Stimulated activated CD8-positive, alpha-beta memory T cell treated with anti-CD3 and anti-CD28 coated beads, Interleukin-15, amount 100 ng/mL, for 24 hours (primary cell): ENCODE data around the gene RBM15B.

Source experiments
- DNase-seq: peaks from one replicate; pipeline ENCODE4 v3.0.0-alpha.2; 2020; ENCODE audit warnings: low read depth

RBM15B gene

DNA sequence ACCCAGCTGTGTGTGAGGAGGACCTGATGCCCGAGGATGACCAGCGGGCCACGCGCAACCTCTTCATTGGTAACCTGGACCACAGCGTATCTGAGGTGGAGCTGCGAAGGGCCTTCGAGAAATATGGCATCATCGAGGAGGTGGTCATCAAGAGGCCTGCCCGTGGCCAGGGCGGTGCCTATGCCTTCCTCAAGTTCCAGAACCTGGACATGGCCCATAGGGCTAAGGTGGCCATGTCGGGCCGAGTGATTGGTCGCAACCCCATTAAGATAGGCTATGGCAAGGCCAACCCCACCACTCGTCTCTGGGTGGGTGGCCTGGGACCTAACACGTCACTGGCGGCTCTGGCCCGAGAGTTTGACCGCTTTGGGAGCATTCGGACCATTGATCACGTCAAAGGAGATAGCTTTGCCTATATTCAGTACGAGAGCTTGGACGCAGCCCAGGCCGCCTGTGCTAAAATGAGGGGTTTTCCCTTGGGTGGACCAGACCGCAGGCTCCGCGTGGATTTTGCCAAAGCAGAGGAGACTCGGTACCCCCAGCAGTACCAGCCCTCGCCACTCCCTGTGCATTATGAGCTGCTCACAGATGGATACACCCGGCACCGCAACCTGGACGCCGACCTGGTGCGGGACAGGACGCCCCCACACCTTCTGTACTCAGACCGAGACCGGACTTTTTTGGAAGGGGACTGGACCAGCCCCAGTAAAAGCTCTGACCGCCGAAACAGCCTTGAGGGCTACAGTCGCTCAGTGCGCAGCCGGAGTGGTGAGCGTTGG, 1.5 kb downstream of the RBM15B start:
- no peak for DNase-seq

DNA sequence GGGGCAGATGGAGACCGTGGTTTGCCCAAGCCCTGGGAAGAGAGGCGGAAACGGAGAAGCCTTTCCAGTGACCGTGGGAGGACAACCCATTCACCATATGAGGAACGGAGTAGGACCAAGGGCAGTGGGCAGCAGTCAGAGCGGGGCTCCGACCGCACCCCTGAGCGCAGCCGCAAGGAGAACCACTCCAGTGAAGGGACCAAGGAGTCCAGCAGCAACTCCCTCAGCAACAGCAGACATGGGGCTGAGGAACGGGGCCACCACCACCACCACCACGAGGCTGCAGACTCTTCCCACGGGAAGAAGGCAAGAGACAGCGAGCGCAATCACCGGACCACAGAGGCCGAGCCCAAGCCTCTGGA, 2.0 kb downstream of the RBM15B start:
- DNase-seq: no peak

DNA sequence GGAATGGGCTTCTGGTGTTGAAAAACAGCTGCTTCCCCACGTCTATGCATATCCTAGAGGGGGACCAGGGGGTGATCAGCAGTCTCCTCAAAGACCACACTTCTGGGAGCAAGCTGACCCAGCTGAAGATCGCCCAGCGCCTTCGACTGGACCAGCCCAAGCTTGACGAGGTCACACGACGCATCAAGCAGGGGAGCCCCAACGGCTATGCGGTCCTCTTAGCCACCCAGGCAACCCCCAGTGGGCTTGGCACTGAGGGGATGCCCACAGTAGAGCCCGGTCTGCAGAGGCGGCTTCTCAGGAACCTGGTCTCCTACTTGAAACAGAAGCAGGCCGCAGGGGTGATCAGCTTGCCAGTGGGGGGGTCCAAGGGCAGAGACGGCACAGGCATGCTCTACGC, 2.5 kb downstream of the RBM15B start:
- DNase-seq: no peak

DNA sequence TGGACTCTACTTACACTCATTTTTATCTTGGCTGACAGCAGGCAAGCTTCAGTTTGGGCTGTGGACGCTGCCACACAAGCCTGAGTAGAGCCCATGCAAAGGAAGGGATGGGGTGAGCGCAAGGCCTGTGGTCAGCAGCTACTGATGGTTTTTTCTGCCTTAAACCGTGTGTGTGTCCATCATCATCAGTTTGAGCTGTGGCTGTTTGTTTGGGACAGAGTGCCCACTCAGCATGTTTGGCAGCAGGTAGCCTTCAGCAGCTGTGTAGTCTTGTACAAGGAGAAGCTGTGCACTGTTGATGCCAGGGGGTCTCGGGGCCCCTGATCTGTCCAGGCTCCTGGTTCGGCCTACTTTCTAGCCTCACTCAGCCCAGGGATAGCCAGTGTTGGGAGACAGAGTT, 3.5 kb downstream of the RBM15B start:
- DNase-seq: no peak

DNA sequence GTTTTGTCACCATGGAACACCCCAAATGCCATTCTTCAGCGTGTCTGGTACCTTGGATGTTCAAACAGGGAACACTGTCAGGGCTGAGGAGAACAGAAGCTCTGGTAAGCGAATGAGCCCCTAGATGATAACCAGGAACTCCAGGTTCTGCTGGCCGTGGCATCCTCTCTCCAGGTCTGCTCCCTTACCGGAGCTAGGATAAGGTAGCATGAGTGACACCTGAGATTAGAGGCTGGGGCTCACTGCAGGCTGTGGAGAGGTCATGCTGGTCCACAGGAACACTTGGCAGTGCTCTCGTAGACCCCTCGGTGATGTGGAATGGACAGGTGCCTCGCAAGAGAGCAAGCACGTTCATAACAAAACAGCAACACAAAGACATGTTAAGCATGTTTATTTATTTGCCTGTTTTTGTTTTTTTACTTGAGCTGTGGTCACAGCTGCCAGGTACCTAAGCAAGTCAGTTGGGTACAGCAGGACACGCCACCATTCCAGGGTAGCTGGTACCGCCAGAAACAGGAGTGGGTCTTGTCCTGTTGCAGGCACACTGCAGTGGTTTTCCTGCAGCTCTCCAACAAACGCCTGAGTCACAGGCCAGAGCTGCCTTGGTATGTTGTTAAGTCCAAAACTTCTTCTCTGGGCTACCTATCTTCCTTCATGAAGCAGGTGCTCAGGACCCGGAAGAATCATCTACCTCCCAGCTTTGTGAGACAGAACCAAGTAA, 4.6 kb downstream of the RBM15B start:
- DNase-seq: no peak

DNA sequence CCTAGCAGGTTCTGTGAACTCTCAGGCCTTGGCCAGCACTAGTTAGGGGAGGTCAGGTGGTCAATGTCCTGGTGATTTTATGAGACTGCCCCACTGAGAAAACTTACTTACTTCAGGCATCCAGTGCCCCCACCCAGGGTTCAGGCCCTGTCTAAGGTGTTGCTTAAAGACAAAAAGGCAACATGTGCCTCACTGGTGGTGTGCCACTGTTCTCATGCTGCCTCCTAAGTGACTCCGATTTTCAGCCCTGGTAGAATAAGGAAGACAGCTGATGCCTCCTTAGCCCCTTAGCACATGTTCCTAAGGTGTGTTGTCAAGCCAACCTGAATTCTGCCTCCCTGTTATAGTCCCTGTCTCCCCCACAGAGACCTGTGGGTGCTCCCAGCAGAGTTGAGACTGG, 5.3 kb downstream of the RBM15B start:
- no peak for DNase-seq

DNA sequence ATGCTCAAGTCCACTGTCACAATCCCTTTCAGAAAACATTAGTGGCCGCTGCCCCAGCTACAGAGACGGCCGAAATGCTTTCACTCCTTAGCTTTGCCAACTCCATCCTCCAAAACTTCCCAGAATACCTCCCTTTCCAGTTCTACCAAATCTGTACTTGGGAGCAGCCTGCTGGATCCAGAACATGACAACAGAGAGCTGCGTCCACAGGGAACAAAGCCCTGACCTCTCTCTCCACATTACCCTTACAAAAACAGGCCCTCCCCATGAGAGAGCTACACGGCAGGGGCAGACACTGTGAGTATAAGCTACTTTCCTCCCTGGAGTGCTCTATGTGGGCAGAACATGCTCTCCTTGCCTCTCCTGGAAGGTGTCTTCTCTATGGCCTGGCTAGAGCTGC, 6.3 kb downstream of the RBM15B start:
- no peak for DNase-seq

DNA sequence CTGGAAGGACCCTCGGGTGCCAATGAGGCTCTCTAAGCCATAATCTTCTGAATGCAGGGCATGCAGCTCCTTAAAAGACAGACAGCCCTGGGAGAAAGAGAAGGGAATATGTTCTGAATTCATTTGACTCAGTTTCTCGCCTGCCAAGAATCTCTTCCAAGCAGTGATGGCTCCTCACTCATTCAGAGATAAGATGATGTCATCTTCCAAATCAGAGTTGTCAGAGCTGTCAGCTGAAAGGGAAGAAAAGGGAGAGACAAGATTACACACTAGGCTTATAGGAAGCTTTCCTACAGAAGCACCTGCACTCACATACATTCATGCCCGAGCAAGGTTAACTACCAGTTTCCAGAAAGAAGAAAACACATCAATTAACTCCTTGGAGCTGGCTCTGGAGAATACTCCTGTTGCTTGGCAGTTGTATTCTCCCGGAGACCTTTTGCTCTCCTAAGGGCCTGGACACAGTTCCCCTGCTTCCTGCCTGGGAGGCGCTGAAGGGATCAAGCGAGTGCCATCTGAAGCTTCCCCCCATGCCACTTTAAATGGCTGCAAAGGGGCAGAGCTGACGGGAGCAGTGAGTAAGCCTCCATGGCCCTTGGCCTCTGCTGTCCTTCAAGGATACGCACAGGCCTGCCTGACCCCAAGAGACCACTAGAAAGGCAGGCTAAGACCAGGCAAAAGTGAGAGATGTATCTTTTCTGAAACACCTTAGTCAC, 7.7 kb downstream of the RBM15B start:
- DNase-seq: no peak

DNA sequence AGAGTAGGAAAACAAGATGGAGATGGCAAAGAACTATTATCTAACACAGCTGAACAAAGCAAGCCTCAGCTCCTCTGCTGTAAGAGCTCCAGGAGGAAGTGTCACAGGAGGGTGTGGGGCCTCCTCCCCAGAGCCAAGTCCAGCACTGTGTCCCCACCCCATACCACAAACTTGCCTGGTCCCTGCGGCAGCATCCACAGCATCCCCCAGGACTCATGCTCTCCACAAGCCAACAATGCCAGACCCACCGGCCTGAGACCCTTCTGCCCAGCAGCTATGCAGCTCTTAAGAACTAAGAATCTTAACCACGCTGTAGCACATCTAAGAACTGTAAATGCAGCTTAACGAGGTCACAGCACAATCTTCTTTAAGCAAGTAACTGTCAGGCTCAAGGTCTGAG, 9.1 kb downstream of the RBM15B start:
- DNase-seq: no peak

DNA sequence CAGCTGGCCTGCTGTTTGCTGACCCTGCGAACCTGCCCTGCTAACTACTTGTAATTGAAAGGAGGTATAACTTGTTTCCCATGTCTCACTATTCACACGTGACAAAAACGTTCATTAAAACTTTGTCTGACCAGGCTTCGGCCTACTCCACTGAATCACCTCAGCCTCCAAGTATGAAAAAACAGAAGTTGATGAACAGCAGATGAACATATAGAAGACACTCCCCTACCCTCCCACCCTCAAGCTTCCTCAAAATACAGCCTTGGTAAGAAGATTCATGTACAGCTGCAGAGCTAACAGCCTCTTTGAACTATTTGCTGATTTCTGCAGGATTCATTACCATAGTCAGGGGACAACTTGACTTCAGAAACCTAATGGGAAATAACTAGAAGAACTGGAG, 10.7 kb downstream of the RBM15B start:
- DNase-seq: no peak

DNA sequence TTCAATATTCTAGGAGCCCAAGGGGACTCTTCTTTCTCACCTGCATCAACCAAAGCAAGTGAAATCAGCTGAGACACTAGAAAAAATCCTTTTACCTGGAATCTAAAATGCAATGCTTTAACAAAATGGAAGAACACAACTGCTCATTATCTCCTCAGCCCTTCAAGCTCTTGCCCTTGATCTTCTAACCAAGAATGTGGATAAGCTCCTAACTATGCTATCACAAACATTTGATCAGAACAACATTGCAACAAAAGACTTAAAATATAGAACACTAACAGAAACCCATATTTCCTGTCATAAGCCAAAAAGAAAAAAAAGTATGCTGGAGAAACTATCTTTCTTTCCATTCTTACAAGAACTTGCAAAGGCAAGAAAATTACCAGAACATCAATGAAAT, 12.6 kb downstream of the RBM15B start:
- no peak for DNase-seq

DNA sequence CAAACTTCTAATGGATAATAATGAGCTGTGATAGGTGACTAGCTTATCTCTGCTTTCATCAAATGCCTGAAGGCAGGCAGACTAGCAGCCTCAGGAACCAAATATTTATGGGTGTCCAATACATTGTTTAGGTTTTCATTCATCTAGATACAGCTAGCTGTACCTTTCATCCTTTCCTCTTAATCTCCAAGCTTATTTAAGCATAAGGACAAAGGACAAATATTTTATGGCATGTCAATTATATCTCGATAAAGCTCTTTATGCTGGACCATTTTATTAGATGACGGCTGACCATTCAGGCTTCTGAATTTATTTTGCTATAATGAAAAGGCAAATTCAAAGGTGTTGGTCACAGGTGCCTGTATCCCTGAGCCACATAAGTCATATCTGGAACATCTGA, 16.9 kb downstream of the RBM15B start:
- no peak for DNase-seq

DNA sequence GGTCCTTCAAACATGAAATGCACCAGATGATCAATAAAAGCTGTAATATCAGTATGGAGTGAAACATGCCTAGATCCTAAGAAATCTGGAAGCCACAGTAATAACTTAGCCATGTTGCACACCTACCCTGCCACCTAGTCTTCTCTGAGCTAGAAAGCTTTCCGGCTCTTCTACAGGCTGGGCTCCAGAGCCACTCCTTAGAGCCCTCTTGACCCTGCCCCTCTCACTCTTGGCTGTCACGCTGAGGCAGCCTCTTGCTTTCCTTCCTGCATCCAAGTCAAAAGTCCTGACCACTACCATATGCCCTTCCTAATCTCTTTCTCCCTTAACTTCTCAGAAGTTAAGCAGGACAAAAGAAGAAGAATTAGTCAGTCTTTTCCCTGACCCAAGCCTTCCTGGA, 17.7 kb downstream of the RBM15B start:
- no peak for DNase-seq

DNA sequence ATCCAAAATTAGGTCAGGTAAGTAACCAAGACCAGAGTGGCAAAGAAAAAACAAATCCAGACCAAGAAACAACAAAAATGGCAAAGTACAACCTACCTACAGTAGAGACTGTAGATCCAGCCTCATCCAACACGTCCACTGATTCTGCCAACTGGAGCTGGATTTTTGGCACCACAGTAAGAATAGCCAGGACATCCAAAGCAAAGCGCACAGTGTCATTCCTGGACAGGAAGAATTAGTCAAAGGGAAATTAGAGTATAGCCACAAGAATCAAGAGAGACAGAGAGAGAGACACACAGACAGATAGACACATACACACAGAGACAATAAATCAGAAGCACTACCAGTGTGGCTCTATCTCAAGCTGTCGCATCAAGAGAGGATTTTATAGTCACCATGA, 31.1 kb downstream of the RBM15B start:
- no peak for DNase-seq

DNA sequence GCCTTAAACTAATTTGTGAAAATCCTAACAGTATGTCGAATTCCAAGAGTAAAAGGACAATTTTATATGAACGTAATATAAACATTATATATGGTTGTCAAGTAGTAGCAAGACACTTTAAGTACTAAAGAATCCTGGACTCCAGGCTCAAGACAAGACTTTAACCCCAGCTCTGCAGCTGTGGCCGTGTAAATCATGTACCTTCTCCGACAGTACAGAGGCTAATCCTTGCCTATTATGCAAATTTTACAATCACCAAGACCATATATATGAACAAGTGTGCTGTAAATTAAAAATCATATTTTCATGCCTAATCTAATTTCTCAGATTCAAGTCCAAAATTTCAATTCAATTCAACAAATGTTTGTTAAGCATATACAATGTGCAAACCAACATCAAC, 35.8 kb downstream of the RBM15B start:
- DNase-seq: no peak

DNA sequence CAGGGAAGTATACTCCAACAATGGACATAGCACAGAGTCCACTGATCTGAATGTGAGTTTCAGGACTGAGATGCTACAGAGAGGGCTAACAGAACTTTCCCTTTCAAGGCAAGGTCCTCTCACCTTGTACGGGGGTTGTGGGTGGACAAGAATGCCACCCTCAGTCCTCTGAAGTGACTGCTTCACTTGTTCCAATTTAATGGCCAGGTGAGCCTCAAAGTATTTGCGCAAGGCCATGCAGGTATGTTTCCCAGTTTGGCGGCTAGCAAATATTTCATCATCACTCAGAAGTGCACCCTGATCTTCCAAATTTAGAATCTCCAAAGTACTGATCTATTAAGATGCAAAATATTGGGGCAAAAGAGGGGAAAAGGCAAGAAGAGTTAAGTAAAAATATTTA, 38.1 kb downstream of the RBM15B start:
- no peak for DNase-seq

DNA sequence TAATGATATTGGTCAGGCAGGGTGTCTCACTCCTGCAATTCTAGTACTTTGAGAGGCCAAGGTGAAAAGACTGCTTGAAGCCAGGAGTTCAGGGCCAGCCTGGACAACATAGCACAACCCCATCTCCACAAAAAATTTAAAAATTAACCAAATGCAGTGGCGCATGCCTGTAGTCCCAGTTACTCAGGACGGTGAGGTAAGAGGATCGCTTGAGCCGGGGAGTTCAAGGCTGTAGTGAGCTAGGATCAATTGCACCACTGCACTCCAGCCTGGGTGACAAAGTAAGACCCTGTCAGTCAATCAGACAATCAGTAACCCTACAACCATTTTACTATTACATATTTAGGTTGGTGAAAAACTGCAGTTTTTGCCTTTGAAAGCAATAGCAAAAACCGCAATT, 43.0 kb downstream of the RBM15B start:
- DNase-seq: no peak

DNA sequence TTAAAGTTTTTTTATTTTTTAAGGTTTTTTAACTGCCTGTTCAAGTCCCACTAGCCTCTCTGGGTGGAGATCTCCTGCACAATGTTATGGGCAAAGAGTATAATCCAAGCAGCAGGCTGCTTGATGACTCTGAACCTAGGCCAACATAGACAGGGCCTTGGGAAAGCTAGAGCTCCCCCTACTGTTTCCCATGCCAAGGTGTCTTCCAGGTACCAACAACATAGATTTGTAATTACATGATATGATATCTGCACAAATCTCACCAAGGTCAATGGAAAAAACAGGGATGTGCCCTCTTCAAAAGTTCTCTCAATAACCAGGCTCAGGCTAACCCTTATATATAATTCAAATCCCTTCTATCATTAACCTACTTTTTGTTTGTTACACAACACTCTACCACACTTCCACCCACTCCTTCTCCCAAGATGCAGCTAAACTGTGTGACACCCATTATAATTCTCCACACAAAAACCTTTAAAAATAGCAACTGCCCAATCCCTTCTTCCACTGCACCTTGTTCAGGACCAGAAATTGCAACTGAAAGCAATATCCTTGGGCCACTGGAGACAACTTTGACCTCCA, 43.8 kb downstream of the RBM15B start:
- DNase-seq: no peak

DNA sequence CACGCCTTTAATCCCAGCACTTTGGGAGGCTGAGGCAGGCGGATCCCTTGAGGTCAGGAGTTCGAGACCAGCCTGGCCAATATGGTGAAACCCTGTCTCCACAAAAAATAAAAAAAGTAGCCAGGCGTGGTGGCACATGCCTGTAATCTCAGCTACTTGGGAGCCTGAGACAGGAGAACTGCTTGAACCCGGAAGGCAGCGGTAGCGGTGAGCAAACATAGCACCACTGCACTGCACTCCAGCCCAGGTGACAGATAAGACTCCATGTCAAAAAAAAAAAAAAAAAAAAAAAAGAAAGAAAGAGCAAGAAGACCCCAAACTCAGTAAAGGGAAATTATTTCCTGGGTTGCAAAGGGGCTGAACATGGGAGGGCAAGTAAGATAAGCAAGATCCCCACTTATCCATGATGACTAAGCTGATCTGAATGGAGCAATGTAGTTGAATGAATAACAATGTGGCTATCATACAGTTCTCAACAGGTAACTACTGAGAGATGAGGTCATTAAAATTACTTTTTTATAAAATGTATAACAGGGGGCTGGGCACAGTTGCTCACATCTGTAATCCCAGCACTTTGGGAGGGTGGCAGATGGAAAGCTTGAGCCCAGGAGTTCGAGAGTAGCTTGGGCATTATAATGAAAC, 46.0 kb downstream of the RBM15B start:
- DNase-seq: no peak

DNA sequence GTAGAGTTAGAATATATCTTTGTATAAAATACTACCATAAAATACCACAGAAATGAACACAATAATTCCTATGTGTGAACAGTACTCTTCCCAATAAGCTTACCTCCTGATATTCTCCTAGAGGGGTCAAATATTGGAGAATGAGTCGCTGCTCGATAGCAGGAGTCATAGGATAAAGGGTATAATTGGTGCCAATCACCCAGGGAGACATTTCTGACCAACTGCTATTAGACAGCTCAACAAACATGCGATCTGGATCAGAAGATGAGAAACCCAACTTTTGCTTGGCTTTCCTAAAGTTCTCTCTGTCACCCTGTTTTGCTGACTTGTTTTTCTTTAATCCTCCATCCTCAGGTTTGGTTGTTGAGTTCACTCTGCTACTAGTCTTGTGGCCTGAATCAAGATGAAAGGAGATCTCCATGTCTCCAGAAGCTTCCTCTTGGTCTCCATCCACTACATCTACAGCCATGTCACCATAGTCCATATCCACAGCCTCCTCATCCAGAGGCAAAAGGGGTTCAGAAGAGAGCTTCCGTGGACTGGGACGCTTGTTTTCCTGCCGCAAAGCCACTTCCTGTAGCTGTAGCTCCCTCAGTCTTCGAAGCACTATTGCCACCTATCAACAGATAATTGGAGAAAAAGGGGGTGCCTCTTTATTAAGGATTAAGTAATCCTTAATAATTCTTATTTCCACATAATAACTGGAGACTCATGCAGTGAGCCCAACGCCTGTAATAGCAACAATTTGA, 50.4 kb downstream of the RBM15B start:
- no peak for DNase-seq

DNA sequence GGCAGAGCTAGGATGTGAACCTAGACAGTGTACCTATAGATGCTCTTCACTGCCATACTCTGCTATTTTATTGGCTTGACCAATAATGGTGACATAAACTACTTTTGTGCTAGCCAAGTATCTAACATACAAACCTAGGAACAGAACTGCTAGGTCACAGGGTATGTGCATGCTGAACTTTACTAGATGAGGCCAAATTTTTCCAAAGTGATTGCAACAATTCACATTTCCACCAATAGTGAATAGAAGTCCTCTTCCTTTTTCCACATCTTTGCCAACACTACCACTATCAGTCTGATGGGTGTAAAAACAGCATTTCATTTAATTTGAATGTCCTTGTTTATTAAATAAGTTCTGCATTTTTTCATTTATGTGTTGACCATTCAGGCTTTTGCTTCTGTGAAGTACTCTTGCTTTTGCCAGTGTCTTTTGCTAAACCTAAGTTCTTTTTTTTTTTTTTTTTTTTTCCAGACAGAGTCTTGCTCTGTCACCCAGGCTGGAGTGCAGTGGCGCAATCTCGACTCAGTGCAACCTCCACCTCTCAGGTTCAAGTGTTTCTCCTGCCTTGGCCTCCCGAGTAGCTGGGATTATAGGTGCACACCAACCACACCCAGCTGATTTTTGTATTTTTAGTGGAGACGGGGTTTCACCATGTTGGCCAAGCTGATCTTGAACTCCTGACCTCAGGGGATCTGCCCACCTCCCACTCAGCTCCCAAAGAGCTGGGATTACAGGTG, 54.6 kb downstream of the RBM15B start:
- no peak for DNase-seq
